K562 (cell line): ENCODE results near the gene FMOD. TPM values are rescaled to one million over a fixed set of nuclear protein-coding genes. Genes with fewer than 3 reads are reported as not detected.
A peak's percentile ranks its signal among the peaks of the same experiment; 100 is the strongest.

Source experiments
- ATF1 ChIP-seq, 2 experiments: fragments of 450-650 bp in 1 of 2; IDR thresholded peaks; 2 replicates each; pipeline ENCODE4 v1.6.1; 2016; ENCODE audit warnings: missing compliant biosample characterization in 1 of 2, missing genetic modification characterization in 1 of 2
- BRCA1 ChIP-seq, 2 experiments: fragments of 450-650 bp in 1 of 2; sonication (generic) in 1 of 2; formaldehyde crosslinking in 1 of 2; IDR thresholded peaks; 2 replicates each; pipeline versions ENCODE4 v1.5.0 to v1.6.1; 2017 to 2020; ENCODE audit warnings: mild to moderate bottlenecking in 1 of 2, missing genetic modification reagents in 1 of 2
- BRD4 ChIP-seq: fragments of 200-600 bp; sonication (generic); IDR thresholded peaks from 2 replicates; pipeline ENCODE4 v1.6.1; 2017; ENCODE audit warnings: inconsistent platforms
- CBFA2T3 ChIP-seq: fragments of 450-650 bp; IDR thresholded peaks from 2 replicates; pipeline ENCODE4 v1.6.1; 2017
- DNMT1 ChIP-seq: fragments of 450-650 bp; IDR thresholded peaks from 2 replicates; pipeline ENCODE4 v1.6.1; 2016; ENCODE audit warnings: antibody characterized with exemption, mild to moderate bottlenecking
- KLF16 ChIP-seq: IDR thresholded peaks from 2 replicates; pipeline ENCODE4 v1.6.1; 2016; ENCODE audit warnings: antibody characterized with exemption
- MEF2A ChIP-seq: IDR thresholded peaks from 2 replicates; pipeline ENCODE4 v1.6.1; 2011; ENCODE audit warnings: low read depth, mild to moderate bottlenecking, low read length, moderate library complexity; ENCODE audit not compliant: control insufficient read depth
- NCOA2 ChIP-seq, 2 experiments: fragments of 450-650 bp; IDR thresholded peaks; 2 replicates each; pipeline ENCODE4 v1.6.1; 2018; ENCODE audit warnings: mild to moderate bottlenecking in 2 of 2, moderate library complexity in 1 of 2; ENCODE audit not compliant: partially characterized antibody in 2 of 2
- NFIC ChIP-seq: fragments of 450-650 bp; IDR thresholded peaks from 2 replicates; pipeline ENCODE4 v1.6.1; 2017; ENCODE audit warnings: mild to moderate bottlenecking, inconsistent platforms
- OTX1 ChIP-seq: fragments of 450-650 bp; formaldehyde crosslinking; IDR thresholded peaks from 2 replicates; pipeline ENCODE4 v1.4.0; 2022; ENCODE audit warnings: mild to moderate bottlenecking
- PTBP1 ChIP-seq: fragments of 200-400 bp; formaldehyde crosslinking; IDR thresholded peaks from 2 replicates; pipeline ENCODE4 v1.6.1; 2017; ENCODE audit warnings: low read depth, low read length
- SMAD1 ChIP-seq: fragments of 150-350 bp; IDR thresholded peaks from 2 replicates; pipeline ENCODE4 v1.6.1; 2014; ENCODE audit warnings: low read length, low read depth; ENCODE audit not compliant: partially characterized antibody
- SMARCC2 ChIP-seq: fragments of 450-650 bp; IDR thresholded peaks from 2 replicates; pipeline ENCODE4 v1.6.1; 2017; ENCODE audit warnings: antibody characterized with exemption, moderate library complexity, mild to moderate bottlenecking, low read depth
- SRF ChIP-seq, 2 experiments: fragments of 250-450, 450-650 bp in 1 of 2; sonication (Bioruptor Pico) in 1 of 2; sonication (generic) in 1 of 2; formaldehyde crosslinking; IDR thresholded peaks; 2 replicates each; pipeline versions ENCODE4 v1.5.0 to v1.5.1; 2020 to 2022; ENCODE audit warnings: mild to moderate bottlenecking in 1 of 2, missing genetic modification reagents in 1 of 2
- STAG1 ChIP-seq: sonication (generic); formaldehyde crosslinking; IDR thresholded peaks from 2 replicates; pipeline ENCODE4 v1.5.0; 2020; ENCODE audit warnings: missing genetic modification reagents, borderline replicate concordance
- TAF15 ChIP-seq: fragments of 200-400 bp; formaldehyde crosslinking; IDR thresholded peaks from 2 replicates; pipeline ENCODE4 v1.6.1; 2017; ENCODE audit warnings: mild to moderate bottlenecking, low read depth, low read length, moderate library complexity
- TCF3 ChIP-seq: sonication (generic); formaldehyde crosslinking; IDR thresholded peaks from 2 replicates; pipeline ENCODE4 v1.4.0; 2020; ENCODE audit warnings: mild to moderate bottlenecking, missing genetic modification reagents
- ZC3H4 ChIP-seq: sonication (generic); formaldehyde crosslinking; IDR thresholded peaks from 2 replicates; pipeline ENCODE4 v1.9.0; 2021; ENCODE audit warnings: missing genetic modification reagents, borderline replicate concordance
- ZNF165 ChIP-seq: fragments of 250-450 bp; sonication (Bioruptor Pico); IDR thresholded peaks from 2 replicates; pipeline ENCODE4 v1.4.0; 2020; ENCODE audit warnings: borderline replicate concordance
- ZNF696 ChIP-seq: fragments of 250-450 bp; sonication (Bioruptor Pico); conservative IDR thresholded peaks from 2 replicates; pipeline ENCODE4 v1.4.0; 2020; ENCODE audit warnings: mild to moderate bottlenecking, moderate library complexity
- polyA plus RNA-seq, 8 experiments: library from polyadenylated mRNA; depleted of rRNA in 4 of 8; stranded (reverse) in 5 of 8; unstranded in 3 of 8; fragments of >200 nt; fragmentation: Nextera tagmentation in 2 of 8; fragmentation: Illumina TruSeq in 1 of 8; extraction: Ambion mirVana in 2 of 8; extraction: Trizol in 1 of 8; gene quantifications; 2 replicates each; pipeline versions ENCODE4 v1.2.1 to v1.2.3, GENCODE V29; 2011 to 2014; ENCODE audit warnings: inconsistent platforms in 1 of 8, missing spikeins in 1 of 8
- total RNA-seq, 7 experiments: library from RNA; depleted of rRNA in 6 of 7; stranded (reverse); fragments of >200 nt in 6 of 7; fragmentation: Illumina TruSeq in 2 of 7; extraction: Trizol in 2 of 7; gene quantifications; 2 replicates each; pipeline versions ENCODE4 v1.2.1 to v1.2.3, GENCODE V29; 2011 to 2021; ENCODE audit warnings: low replicate concordance in 1 of 7
- TF ChIP-seq, protein P1 (sequence below): sonication (generic); formaldehyde crosslinking; IDR thresholded peaks from 2 replicates; pipeline ENCODE4 v1.9.0; 2022; ENCODE audit warnings: mild to moderate bottlenecking, missing genetic modification reagents
- TF ChIP-seq, protein P2 (sequence below): fragments of 450-650 bp; IDR thresholded peaks from 2 replicates; pipeline ENCODE4 v1.6.1; 2016; ENCODE audit warnings: mild to moderate bottlenecking
- TF ChIP-seq, protein P3 (sequence below), 2 experiments: fragments of 150-350 bp in 1 of 2; IDR thresholded peaks; 2 replicates each; pipeline ENCODE4 v1.6.1; 2012 to 2016; ENCODE audit warnings: low read depth in 2 of 2, low read length in 2 of 2, mild to moderate bottlenecking in 1 of 2, moderate library complexity in 1 of 2

The FMOD gene
- total and polyA plus RNA-seq, 9 of the 15 experiments (the other 6 are each of a cell fraction or from before 2014, with no cell fraction given), result 0.03 to 0.13 (median 0.03) TPM; not detected in 6

DNA sequence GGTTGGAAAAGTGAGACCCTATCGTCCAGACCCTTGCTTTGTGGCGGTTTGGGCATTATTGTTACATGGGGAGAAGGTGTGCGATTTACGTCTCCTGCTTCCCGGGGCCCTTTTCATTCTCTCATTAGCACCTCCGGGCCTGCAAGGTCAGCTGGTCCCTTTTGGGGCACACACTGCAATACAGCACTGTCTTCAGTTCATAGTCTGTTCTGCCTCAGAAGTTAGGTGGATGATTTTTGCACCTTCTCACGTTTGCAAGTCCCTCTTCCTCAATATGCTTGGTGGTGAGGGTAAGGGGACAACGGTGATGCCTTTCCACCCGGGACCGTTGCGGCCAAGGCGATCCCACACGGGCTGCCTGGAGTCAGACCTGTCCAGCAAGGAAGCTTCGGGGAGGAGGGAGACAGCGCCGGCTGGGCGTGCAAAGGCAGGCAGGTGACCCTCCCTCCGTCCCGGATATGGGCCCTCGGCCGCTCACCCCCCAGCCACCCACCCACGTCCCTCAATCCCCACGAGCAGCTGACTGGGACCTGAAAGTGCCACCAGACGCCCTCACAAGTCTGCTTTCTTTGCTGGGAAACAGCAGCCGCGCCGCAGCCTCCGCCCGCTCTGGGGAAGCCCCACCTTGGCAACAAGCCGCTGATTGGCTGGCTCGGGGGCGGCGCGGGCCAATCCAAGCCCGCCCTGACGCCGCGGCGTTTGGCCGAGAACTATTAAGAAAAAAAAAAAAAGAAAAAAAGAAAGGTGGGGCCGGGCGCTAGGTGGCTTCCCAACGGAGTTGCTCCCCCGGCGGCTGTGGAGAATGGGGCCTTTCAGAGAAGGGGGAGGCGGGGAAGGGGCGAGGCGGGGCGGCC is 23.9 kb downstream of the FMOD start (continued):
- TF ChIP-seq ZNF165 (CRISPR knock-in tag), result no peak
- TF ChIP-seq ZNF696 (CRISPR knock-in tag), result no peak
- TF ChIP-seq ATF1 (CRISPR knock-in tag; IDR thresholded peaks at IDR 0.05), result no peak
- no peak for TF ChIP-seq ATF1 (tag; IDR thresholded peaks at IDR 0.05)
- TF ChIP-seq SRF (CRISPR knock-in tag; IDR thresholded peaks at IDR 0.05), result no peak
- TF ChIP-seq NFIC, result no peak
- TF ChIP-seq, protein P1, sequence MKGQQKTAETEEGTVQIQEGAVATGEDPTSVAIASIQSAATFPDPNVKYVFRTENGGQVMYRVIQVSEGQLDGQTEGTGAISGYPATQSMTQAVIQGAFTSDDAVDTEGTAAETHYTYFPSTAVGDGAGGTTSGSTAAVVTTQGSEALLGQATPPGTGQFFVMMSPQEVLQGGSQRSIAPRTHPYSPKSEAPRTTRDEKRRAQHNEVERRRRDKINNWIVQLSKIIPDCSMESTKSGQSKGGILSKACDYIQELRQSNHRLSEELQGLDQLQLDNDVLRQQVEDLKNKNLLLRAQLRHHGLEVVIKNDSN (CRISPR knock-in tag), result no peak; the same call in 1 of the 2 replicates
- TF ChIP-seq STAG1 (CRISPR knock-in tag), result peak; percentile 10; the same call in 1 of the 2 replicates
- TF ChIP-seq MEF2A, result no peak
- no peak for TF ChIP-seq BRD4
- no peak for TF ChIP-seq OTX1 (CRISPR knock-in tag)
- no peak for TF ChIP-seq KLF16
- no peak for TF ChIP-seq SMAD1
- TF ChIP-seq, protein P2, sequence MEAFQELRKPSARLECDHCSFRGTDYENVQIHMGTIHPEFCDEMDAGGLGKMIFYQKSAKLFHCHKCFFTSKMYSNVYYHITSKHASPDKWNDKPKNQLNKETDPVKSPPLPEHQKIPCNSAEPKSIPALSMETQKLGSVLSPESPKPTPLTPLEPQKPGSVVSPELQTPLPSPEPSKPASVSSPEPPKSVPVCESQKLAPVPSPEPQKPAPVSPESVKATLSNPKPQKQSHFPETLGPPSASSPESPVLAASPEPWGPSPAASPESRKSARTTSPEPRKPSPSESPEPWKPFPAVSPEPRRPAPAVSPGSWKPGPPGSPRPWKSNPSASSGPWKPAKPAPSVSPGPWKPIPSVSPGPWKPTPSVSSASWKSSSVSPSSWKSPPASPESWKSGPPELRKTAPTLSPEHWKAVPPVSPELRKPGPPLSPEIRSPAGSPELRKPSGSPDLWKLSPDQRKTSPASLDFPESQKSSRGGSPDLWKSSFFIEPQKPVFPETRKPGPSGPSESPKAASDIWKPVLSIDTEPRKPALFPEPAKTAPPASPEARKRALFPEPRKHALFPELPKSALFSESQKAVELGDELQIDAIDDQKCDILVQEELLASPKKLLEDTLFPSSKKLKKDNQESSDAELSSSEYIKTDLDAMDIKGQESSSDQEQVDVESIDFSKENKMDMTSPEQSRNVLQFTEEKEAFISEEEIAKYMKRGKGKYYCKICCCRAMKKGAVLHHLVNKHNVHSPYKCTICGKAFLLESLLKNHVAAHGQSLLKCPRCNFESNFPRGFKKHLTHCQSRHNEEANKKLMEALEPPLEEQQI, result no peak
- TF ChIP-seq, protein P3, sequence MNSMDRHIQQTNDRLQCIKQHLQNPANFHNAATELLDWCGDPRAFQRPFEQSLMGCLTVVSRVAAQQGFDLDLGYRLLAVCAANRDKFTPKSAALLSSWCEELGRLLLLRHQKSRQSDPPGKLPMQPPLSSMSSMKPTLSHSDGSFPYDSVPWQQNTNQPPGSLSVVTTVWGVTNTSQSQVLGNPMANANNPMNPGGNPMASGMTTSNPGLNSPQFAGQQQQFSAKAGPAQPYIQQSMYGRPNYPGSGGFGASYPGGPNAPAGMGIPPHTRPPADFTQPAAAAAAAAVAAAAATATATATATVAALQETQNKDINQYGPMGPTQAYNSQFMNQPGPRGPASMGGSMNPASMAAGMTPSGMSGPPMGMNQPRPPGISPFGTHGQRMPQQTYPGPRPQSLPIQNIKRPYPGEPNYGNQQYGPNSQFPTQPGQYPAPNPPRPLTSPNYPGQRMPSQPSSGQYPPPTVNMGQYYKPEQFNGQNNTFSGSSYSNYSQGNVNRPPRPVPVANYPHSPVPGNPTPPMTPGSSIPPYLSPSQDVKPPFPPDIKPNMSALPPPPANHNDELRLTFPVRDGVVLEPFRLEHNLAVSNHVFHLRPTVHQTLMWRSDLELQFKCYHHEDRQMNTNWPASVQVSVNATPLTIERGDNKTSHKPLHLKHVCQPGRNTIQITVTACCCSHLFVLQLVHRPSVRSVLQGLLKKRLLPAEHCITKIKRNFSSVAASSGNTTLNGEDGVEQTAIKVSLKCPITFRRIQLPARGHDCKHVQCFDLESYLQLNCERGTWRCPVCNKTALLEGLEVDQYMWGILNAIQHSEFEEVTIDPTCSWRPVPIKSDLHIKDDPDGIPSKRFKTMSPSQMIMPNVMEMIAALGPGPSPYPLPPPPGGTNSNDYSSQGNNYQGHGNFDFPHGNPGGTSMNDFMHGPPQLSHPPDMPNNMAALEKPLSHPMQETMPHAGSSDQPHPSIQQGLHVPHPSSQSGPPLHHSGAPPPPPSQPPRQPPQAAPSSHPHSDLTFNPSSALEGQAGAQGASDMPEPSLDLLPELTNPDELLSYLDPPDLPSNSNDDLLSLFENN (IDR thresholded peaks at IDR 0.05; ENCODE audit: low read depth in 2 of 2, low read length in 2 of 2), result no peak
- no peak for TF ChIP-seq TCF3
- no peak for TF ChIP-seq DNMT1
- no peak for TF ChIP-seq NCOA2 (IDR thresholded peaks at IDR 0.05; ENCODE audit: partially characterized antibody in 2 of 2)
- no peak for TF ChIP-seq CBFA2T3
- no peak for TF ChIP-seq TAF15
- TF ChIP-seq ZC3H4 (CRISPR knock-in tag), result no peak
- no peak for TF ChIP-seq BRCA1 (IDR thresholded peaks at IDR 0.05)
- no peak for TF ChIP-seq BRCA1 (CRISPR knock-in tag; IDR thresholded peaks at IDR 0.05)
- TF ChIP-seq PTBP1, result no peak
- TF ChIP-seq SMARCC2, result no peak
